Activated CD4-positive, alpha-beta T cell treated with anti-CD3 and anti-CD28 coated beads, Interleukin-2, Interleukin-4, amounts not matched to agents 100 ng/mL and 50 ng/mL, durations not matched to agents 16 hours and 8 hours (primary cell): ENCODE results near the gene ADCY2.

ENCODE experiments used
- DNase-seq: peaks from one replicate; pipeline ENCODE4 v3.0.0-alpha.2; 2020; ENCODE audit warnings: low spot score

ADCY2 gene

DNA sequence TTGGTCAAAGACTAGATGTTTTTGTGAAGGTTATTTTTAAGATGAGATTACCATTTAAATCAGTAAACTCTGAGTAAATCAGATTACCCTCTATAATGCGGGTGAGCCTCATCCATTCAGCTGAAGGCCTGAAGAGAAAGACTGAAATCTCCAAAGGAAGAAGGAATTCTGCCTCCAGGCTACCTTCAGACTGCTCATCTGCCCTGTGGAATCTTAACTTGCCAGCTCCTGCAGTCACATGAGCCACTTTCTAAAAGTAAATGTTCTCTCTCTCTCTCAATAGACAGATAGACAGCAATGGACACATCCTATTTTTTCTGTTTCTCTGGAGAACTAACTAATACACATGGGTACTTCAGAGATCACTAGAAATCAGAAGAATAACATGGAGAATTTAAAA lies 272.2 kb downstream of the ADCY2 start:
- no peak for DNase-seq

DNA sequence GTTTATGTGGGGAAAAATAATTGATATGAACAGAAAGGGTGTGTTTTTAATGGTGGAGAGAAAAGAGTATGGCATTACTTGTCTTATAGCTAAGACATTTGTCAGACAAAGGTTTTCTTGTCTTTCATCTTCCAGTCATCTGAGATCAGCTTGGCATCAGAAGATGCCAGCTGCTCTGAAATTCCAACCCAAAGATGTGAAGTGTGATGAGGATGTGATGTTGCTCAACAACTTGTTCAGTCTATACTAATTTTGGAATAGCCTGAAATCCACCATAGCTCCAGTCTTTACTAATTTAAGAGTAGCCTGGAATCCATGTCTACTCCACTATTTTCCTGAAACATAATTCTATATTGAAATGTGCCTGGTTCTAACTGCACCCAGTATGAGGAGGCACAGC lies 272.7 kb downstream of the ADCY2 start:
- DNase-seq: no peak

DNA sequence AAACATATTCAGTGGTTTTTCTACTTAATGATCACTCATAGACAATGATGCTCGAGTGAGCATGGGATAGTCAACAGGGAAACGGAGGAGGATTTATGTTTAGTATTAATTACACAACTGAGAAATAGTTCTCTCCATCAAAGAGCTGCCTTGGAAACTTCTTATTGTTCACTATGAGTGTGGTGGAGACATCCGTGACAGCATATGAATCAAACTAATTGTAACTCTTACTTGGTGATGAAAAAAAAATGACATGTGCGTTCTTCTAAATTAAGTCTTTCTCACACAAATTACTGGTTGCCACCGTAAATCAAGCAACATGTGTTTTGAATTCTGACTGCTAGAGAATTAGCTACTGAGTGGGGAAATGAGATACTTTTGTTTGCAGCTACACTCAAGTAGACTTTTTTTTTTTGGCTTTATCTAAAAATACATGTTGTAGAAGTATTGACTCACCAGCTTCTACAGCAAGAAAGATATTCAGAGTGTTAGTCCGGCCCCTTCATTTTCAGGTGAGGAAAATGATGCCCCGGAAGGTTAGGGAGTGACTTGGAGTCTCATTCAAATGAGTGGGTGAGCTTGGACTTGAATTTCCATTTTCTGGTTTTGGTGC lies 275.5 kb downstream of the ADCY2 start:
- no peak for DNase-seq

DNA sequence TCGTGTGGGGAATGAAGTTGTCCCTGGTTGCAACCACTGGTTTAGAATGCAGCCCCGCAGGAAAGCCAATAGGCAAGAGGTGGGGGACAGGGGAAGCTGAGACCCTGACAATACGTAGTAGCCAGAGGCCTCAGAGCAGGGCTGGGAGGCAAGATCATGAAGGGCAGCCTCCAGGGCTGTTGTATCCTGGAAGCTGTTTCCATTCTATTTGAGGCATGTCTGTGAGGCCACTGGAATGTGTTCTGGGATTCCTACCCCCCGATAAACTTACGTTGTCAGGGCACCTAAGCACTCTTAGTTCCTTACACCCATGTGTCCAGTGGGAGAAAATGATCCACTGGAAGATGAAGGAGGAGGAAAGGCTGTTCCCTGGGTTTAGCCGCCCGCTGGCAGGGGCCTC lies 277.7 kb downstream of the ADCY2 start:
- DNase-seq: no peak

DNA sequence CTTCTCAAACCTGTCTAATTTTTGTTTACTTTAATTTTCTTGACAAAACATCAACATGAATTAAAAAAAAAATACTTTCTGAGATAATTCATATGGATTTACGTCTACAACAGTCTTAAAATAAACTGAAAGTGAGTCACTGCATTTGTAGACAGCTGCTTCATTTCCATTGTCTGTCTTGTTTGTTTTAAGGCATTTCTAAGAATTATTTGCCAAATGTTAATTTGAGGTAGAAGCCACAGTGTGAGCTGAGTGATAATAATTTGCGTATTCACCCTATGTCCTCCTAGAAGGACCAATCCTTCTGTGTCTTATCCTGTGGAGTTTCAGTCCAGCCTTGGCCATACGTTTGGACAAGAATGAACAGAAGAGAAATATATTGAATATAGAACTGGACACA lies 280.5 kb downstream of the ADCY2 start:
- no peak for DNase-seq

DNA sequence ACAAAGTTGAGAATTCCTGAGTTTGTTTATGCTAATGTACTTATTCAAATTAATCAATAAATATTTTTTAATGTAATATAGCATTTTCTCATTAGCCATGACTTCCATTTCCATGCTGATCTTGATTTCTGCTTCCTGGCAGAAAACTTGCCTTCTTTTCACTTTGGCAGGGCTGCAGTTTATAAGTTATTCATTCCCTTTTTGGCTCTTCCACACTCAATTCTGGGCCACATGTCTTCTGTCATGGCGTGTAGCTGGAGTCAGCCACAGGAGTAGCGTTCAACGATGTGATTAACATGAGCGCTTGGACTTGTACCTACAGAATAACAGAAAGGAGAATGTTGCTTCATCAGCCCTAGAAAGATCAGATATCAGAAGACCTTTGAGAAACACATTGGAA lies 282.1 kb downstream of the ADCY2 start:
- no peak for DNase-seq

DNA sequence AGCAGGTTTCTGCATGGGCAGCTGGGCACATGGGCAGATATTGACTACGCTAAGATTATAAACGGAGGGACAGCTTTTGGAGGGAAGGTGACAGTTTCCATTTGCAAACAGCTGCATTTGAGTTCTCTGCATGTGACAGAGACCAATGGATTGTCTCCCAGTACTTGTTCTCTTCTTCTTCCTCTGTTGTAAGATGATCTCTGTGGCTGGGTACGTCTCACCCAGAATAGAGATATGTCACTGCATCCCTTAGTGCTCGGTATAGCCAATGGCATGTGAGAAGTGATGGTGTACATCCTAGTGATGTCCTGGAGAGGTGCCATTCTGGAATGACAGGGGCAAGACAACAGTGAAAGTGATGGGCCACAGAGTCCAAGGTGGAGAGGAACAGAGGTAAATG lies 283.7 kb downstream of the ADCY2 start:
- no peak for DNase-seq

DNA sequence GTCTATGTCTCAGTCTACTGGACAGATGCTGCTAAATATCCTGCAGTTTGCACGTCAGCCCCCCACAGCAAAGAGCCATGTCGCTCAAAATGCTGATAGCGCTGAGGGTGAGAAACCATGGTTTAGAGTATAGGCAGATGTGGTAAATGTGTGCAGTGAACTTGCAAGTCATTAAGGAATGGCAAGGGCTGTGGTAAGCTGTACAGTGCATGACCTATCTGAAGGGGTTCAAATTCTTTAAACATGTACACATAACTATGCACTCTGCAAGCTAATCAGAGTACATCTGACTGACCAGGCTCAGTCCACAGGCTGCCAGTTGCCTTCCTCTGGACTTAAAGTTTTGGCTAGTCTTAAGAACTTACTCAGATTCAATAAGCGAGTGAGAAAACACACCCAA lies 284.3 kb downstream of the ADCY2 start:
- DNase-seq: no peak

DNA sequence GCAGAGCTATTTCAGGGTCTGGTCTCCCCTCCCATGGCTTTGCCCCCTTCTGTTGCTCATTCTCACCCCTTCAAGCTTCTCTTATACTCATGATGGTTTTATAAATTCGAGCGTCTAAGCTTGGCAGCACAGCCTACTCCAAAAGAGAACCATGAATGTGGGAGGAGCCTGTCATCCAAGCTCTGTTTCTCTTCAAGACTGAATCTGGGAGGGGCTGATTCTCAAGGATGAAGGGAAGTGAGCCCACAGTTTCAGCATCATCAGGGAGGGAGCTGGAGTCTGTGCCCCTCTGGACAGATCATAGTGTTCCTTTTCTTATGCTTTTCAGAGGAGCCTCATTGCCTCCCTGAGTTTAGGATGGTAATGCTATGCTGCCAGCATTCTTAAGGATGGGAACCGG lies 286.4 kb downstream of the ADCY2 start:
- no peak for DNase-seq

DNA sequence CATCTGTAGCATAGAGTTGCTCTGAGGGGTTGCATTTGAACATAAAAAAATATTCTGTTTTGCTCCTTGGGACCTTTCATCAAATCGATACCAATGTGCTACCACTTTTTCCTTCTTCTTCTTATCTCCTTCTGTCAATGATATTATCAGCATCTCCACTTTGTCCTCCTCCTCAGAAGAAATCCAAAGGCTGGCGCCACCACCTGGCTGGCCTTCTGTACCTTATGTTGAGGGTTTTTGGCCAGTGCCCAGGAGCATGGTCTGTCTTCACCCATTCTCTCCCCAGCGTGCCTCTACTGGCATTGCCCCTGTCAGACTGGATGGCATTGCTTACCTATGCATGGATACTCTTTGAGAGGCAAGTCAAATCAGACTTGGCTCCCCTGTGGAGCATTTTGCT lies 287.8 kb downstream of the ADCY2 start:
- no peak for DNase-seq

DNA sequence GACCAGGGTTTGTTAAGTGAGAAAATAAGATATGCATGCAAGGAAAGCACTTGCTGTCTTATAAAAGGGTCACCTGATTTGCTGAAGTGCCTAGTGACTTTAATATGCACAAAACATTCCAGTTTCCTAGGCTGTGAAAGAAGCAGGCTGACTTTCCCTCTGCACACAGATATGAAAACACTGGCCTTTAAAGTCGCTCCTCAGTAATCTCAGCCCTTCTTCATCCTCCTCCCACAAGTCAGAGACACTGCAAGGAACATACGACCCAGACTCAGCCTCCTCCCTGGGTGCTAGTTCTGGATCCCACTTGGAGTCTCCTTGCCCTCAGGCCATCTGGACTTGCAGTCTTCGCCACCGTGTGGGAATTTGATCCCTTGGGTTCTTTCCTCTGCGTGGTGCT lies 288.9 kb downstream of the ADCY2 start:
- no peak for DNase-seq

DNA sequence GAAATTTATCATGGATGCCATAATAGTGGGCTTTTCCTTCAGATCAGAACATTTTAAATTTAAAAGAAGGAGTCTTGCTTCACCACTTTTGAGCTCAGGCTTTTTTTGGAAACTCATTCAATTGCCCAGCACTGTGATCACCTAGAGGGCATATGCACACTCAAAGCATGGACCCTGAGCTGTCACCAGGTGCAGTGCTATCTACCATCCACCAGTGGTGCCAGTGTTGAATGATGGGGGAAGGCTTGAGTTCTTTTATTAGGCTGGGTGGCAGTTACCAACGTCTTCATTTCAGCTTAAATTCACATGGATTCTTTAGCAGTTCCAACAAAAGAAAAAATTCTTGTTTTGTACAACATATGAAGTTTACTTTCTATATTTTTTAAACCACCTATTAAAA lies 290.9 kb downstream of the ADCY2 start:
- no peak for DNase-seq

DNA sequence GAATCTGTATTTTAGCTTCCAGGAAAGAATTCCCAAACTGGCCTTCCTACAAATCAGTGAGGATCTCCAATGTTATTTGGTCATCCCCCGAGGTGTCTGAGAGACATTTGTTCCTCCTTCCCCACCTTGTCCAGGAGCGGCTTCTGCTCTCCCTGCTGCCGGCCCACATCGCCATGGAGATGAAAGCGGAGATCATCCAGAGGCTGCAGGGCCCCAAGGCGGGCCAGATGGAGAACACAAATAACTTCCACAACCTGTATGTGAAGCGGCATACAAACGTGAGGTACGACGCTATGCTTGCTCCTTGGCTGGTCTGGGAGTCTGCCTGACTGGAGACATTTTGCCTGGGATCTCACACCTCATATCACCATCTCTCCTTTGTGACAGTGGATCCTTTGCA lies 294.6 kb downstream of the ADCY2 start:
- DNase-seq: no peak

DNA sequence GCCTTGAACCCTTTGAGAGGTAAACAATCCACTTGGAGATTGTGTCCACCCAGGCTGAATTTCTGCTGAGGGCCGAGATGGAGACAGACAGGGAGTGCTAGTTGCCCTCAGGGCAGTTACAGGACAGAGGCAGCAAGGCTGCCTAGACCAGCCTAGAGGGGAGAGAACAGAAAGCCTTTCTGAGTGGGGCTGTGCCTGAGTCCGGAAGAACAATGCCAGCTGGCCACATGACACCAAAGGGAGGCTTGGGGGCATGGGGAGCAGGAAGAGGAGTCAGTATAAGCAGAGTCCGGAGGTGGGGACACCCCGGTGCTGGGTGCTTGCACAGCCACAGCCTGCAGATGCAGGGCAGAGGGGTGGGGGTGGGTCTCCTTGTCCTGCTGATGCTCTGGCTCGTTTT lies 309.3 kb downstream of the ADCY2 start:
- DNase-seq: no peak

DNA sequence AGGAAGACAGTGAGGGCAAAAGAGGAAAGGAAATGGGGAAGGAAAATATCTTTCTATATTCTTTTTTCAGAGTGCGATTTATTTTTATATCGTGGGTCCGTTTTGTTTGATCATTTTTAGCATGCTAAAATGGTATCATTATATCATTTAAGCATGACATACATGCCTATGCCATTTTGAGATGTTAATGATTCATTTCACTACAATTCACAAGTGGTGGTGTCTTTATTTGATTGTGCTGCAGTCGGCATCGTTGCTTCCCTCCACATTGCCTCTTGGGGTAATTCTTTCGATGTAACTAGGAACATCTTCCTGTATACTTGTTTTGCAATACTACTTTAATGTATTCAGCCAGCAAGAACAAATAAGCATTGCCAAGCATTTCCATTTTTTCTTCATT lies 309.8 kb downstream of the ADCY2 start:
- no peak for DNase-seq

DNA sequence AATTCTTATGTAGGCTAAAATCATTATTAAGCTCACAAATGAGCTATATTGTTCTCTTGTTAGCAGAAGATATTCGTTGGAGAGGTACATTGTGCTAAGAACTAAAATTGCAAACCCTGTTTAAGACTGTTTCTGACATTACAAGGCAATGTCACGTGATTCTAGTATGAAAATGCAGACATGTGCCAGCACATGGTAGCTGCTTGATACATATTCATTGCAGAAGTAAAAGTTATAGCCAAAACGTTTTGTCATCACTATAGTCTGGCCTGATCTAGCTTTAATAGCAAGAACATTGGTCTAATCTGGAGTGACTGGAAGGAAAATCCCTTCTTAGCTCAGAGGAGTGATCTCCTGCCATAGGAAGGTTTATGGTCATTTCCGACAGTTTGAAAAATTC lies 310.3 kb downstream of the ADCY2 start:
- DNase-seq: no peak

DNA sequence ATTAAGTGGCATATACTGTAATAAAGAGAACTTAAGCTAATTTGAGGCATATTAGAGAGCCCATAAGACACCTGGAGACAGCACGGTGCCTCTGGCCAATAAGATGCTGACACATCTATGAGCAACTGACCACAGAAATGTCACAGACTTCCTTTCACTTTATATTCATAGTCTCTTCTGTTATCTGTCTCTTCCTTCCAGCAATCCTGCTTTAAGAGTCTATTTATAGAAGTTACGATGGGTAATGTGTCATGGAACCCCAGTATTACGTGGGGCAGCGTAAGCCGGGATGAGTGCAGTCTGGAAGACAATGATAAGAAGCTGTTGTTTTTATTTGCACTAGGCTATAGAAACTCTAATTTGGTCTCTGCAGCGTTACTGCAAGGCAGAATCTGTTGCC lies 318.2 kb downstream of the ADCY2 start:
- DNase-seq: no peak

DNA sequence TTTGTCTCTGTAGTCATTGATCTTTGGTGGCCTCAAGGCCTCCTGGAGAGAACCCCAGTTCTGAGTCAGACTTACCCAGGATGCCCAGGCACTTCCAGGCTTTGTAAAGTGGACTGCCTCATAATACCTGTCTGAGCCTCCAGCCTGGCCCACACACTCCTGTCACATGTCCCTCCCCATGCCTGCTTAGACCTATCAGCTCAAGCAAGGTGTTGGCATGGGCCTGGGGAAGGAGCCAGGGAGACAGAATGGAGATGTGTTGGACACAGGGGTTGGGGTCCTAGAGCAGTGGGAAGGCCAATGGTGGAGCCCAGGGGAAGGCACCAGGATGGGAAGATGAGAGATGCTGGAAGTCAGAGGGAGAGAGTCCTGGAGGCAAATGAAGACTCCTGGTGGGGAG lies 318.8 kb downstream of the ADCY2 start:
- no peak for DNase-seq

DNA sequence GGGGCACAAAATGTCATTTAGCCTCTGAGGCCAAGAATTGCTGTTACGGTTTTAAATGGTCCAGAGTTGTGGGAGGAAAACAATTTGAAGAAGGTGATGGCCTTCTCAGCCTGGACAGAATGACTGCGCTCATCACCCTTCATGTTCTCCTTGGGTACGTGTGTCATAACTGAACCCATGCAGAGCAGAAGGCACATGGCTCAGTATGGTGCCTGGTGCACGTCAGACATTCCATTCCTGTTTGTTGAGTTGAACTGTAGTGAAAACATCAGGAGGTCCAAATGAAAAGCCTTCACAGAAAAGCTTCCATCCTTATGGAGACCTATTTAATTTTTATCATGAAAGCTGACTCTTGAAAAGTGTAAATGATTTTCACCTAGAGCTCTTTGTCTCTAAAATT lies 321.8 kb downstream of the ADCY2 start:
- DNase-seq: no peak

DNA sequence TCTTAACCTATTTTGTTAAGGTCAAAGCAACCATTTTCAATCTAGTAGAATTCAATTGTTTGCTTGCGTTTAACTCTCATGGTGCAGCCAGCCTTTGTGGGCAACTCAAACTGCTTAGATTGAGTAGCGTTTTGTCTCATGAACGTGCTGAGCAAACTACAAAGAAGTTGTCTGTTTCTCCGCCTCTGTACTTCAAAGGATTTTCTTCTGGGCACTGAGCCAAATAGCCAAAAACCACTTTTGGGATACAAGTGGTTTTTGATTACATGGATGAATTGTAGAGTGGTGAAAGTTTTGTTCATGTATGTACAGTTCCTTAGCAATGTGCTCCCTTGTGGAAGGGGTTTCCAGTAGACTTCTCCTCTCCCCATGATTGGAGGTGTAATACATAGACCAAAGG lies 332.1 kb downstream of the ADCY2 start:
- DNase-seq: no peak

DNA sequence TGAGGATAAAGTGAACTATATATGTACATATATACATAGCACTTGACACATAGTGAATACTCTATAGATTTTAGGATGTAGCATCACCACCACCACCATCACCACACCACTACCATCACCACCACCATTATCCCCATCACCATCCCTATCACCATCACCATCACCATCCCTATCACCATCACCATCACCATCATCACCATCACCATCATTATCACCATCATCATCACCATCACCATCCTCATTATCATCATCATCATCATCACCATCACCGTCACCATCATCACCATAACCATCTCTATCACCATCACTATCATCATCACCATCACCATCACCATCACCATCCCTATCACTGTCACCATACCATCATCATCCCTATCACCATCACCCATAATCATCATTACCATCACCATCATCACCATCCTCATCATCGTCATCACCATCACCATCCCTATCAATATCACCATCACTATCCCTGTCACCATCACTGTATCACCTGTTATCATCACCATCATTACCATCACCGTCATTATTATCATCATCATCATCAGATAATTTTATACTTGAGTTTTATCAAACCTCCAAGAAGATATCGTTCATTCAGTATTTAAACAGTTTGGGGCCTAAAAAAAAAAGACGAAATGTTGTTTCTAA lies 345.6 kb downstream of the ADCY2 start:
- no peak for DNase-seq

DNA sequence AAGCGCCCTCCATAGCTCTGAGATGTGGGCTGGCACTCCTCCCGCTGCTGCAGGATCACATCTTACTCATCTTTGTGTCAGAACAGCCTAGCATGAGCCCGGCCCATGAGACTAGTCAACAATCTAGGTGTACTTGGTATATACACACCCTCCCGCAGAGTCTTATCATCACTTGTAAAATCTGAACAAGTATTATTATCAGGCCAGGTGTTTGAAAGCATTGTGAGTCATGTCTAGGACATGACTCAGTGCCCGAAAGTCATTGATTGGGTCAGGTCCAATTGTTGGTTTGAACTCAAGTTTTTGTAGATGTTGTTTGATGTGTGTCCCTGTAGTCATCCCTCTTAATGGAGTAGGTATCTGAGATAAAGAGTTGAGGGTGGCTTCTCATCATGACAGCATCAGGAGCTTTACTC lies 346.3 kb downstream of the ADCY2 start:
- DNase-seq: no peak

DNA sequence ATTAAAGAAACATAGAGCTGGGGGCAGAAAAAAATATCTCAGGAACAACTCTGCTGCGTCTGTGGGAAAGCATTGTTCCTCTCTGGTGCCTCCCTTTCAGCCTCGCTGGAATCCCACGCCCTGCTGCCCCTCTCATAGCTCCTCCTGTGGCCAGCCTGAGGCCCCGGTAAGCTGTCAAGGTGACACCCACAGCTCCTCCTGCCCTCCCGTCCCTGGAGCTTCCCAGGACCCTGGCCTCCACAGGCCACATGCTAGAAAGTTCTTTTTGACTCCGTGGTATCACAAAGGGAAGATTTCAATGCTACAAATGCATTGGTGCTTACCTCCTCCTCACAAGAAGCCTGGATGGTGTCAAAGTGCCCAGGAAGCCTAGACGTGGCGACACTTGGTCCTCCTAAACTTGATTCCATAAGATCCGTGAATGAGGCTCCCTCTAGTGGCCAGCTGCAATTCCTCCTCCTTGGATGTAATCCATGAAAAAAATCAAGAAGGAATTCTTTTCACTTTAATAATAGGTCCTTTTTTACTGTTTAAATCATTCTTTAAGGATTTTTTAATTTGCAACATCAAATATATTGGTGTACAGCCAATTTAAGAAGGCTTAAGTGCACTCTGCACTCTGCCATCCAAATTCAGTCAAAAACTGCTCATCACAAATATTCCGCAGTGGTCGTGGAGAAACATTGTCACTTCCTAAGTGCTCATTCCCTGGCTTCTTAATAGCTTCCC lies 350.1 kb downstream of the ADCY2 start:
- DNase-seq: peak; percentile 30

DNA sequence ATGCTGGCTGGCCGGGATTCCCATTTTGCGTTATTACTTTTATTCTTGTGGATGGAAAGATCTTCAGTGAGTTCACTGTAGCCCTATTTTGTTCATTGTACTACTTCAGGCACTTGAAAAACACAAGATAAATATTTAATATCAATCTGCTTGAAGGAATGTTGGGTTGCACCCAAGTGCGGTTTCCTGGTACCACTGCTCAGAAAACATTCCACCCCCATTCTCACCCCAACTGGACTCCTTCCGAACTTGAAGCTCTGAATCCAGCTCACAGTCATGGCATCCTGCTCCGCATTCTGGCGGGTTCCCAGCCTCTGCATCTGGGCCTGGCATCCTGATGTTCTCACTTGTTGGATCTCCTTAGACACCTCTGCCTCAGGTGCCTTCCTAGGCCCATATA lies 351.8 kb downstream of the ADCY2 start:
- DNase-seq: no peak
